Neural progenitor cell (in vitro differentiated cells): Measurements from ENCODE around the gene KLRK1. TPM values are rescaled to one million over a fixed set of nuclear protein-coding genes. Genes with fewer than 3 reads are reported as not detected.
"Not testable (repeated sequence)": the region's sequence is repeated elsewhere in the genome, so short reads cannot be mapped to it uniquely, and the experiment has no call there.

Source experiments
- DNase-seq: peaks from one replicate; pipeline ENCODE4 v3.0.0-alpha.2; 2016; ENCODE audit warnings: low spot score
- H2AFZ ChIP-seq: fragments of 200-600 bp; sonication (generic); replicated peaks from 2 replicates; pipeline ENCODE4 v1.6.1; 2016; ENCODE audit warnings: antibody characterized with exemption
- H3F3A ChIP-seq: fragments of 200-600 bp; sonication (generic); 2 replicates; pipeline ENCODE4 v1.6.1; 2016; ENCODE audit warnings: antibody characterized with exemption, low read depth
- H3K27ac ChIP-seq: fragments of 200-600 bp; sonication (generic); 2 replicates; pipeline ENCODE4 v1.5.1; 2016; ENCODE audit warnings: mild to moderate bottlenecking
- H3K27me3 ChIP-seq: fragments of 200-600 bp; sonication (generic); 2 replicates; pipeline ENCODE4 v1.6.1; 2016; ENCODE audit warnings: mild to moderate bottlenecking, moderate library complexity
- H3K36me3 ChIP-seq: fragments of 200-600 bp; sonication (generic); 2 replicates; pipeline ENCODE4 v1.5.1; 2016
- H3K4me1 ChIP-seq: fragments of 200-600 bp; sonication (generic); 2 replicates; pipeline ENCODE4 v1.6.1; 2016; ENCODE audit warnings: mixed run types
- H3K4me2 ChIP-seq: fragments of 200-600 bp; sonication (generic); 2 replicates; pipeline ENCODE4 v1.6.1; 2016
- H3K4me3 ChIP-seq: fragments of 200-600 bp; sonication (generic); 2 replicates; pipeline ENCODE4 v1.5.1; 2016
- H3K79me2 ChIP-seq: fragments of 200-600 bp; sonication (generic); 2 replicates; pipeline ENCODE4 v1.6.1; 2016; ENCODE audit warnings: low read depth
- H3K9ac ChIP-seq: fragments of 200-600 bp; sonication (generic); 2 replicates; pipeline ENCODE4 v1.6.1; 2016
- H3K9me3 ChIP-seq: fragments of 200-600 bp; sonication (generic); 2 replicates; pipeline ENCODE4 v1.5.1; 2016; ENCODE audit warnings: low read depth
- H4K20me1 ChIP-seq: fragments of 200-600 bp; sonication (generic); 2 replicates; pipeline ENCODE4 v1.6.1; 2016; ENCODE audit warnings: low read depth
- H3K27ac Mint-ChIP-seq: 3 replicates; pipeline ENCODE4 v1.8.0; 2021; ENCODE audit warnings: mixed read lengths
- H3K27me3 Mint-ChIP-seq: 2 replicates; pipeline ENCODE4 v1.8.0; 2022; ENCODE audit warnings: low read depth, mild to moderate bottlenecking, inconsistent platforms, moderate library complexity, mixed read lengths; ENCODE audit not compliant: insufficient read depth
- H3K36me3 Mint-ChIP-seq: 3 replicates; pipeline ENCODE4 v1.8.0; 2021; ENCODE audit warnings: mixed read lengths
- H3K4me1 Mint-ChIP-seq: 3 replicates; pipeline ENCODE4 v1.8.0; 2021; ENCODE audit warnings: mixed read lengths
- H3K4me3 Mint-ChIP-seq: 3 replicates; pipeline ENCODE4 v1.8.0; 2021; ENCODE audit warnings: mild to moderate bottlenecking, moderate library complexity, mixed read lengths
- H3K9me3 Mint-ChIP-seq: 3 replicates; pipeline ENCODE4 v1.8.0; 2020; ENCODE audit warnings: mixed read lengths
- EZH2 ChIP-seq: fragments of 200-600 bp; sonication (generic); IDR thresholded peaks from 2 replicates; pipeline ENCODE4 v1.6.1; 2017; ENCODE audit warnings: antibody characterized with exemption, mild to moderate bottlenecking, moderate library complexity
- EZH2phosphoT487 ChIP-seq: fragments of 200-600 bp; sonication (generic); IDR thresholded peaks from 2 replicates; pipeline ENCODE4 v1.6.1; 2017; ENCODE audit warnings: antibody characterized with exemption
- total RNA-seq: library from RNA; depleted of rRNA; stranded (reverse); fragments of >200 nt; gene quantifications from 2 replicates; pipeline ENCODE4 v1.2.3, GENCODE V29; 2015; ENCODE audit warnings: low replicate concordance
- TF ChIP-seq, protein P1 (sequence below): fragments of 200-600 bp; sonication (generic); IDR thresholded peaks from 2 replicates; pipeline ENCODE4 v1.5.1; 2017; ENCODE audit warnings: antibody characterized with exemption, mild to moderate bottlenecking

Gene KLRK1
- total RNA-seq, 1 donor from 2014 or later = not detected

DNA sequence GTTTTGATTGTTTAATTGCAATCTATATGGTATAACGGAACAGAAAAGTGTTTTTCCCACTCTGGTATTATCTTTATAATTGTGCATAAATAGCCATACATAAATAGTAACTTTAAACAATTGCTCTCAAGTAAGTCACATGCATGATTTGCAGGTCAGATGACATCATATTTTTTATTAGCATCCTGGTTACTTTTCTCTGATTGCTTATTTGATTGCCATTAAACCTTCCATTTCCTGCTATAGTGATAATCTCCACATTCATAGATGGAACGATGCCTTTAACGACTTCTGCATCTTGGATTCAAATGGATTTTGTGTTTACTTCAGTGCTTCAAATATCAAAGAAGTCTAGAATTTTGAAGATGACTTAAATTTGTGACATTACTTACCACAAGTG is 3.5 kb upstream of the KLRK1 start:
- no peak for TF ChIP-seq EZH2phosphoT487
- TF ChIP-seq, protein P1, sequence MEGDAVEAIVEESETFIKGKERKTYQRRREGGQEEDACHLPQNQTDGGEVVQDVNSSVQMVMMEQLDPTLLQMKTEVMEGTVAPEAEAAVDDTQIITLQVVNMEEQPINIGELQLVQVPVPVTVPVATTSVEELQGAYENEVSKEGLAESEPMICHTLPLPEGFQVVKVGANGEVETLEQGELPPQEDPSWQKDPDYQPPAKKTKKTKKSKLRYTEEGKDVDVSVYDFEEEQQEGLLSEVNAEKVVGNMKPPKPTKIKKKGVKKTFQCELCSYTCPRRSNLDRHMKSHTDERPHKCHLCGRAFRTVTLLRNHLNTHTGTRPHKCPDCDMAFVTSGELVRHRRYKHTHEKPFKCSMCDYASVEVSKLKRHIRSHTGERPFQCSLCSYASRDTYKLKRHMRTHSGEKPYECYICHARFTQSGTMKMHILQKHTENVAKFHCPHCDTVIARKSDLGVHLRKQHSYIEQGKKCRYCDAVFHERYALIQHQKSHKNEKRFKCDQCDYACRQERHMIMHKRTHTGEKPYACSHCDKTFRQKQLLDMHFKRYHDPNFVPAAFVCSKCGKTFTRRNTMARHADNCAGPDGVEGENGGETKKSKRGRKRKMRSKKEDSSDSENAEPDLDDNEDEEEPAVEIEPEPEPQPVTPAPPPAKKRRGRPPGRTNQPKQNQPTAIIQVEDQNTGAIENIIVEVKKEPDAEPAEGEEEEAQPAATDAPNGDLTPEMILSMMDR = no peak
- no peak for TF ChIP-seq EZH2
- DNase-seq = no peak
- no peaks in the 10 kb centered on the region for H4K20me1 ChIP-seq
- H3K36me3 ChIP-seq = no peaks in the 10 kb centered on the region
- H3K9me3 Mint-ChIP-seq = no peaks in the 10 kb centered on the region
- H3K4me2 ChIP-seq = no peak overlapping the region
- H3K4me3 Mint-ChIP-seq = no peak overlapping the region
- no peak overlapping the region for H3K27ac Mint-ChIP-seq
- H3K4me1 Mint-ChIP-seq = peaks cover 2% of the 10 kb centered on the region
- H3K27me3 ChIP-seq = no peaks in the 10 kb centered on the region
- no peaks in the 10 kb centered on the region for H3K4me1 ChIP-seq
- H3F3A ChIP-seq = no peaks in the 10 kb centered on the region
- no peak overlapping the region for H3K9ac ChIP-seq
- H3K79me2 ChIP-seq = no peaks in the 10 kb centered on the region
- H2AFZ ChIP-seq = no peak overlapping the region
- no peaks in the 10 kb centered on the region for H3K36me3 Mint-ChIP-seq
- no peak overlapping the region for H3K27ac ChIP-seq
- no peaks in the 10 kb centered on the region for H3K27me3 Mint-ChIP-seq
- no peak overlapping the region for H3K4me3 ChIP-seq
- H3K9me3 ChIP-seq = no peaks in the 10 kb centered on the region

DNA sequence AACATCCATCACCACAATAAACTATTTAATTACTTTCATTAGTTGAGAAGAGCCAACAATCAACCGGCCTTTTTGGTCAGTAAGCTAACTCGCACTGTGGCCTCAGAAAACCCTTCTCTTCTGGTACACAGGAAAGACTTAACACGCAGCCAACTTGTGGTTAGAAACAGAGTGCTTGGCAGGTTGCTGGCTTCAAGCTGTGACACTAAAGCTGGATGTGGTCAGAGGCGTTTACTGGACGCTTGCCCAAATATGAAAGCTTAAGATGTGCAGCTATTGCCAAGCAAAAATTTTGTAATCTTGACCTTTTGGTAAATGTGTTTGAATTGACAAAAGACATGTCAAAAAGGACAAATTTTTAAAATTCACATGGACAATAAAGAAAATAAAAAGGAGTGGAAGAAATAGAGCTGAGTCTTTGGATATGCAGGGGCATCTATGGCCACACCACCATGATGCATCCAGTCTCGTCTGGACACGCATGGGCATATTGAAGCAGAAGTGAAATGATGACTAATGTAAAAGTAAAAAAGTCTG is 2.6 kb upstream of the KLRK1 start:
- Histone ChIP-seq H3K27me3 (no peaks in the 10 kb centered on the region), H3K4me3 (no peak overlapping the region), H2AFZ (peak overlapping the region; percentile 4), H3F3A (no peaks in the 10 kb centered on the region), H3K9ac (no peak overlapping the region), H3K36me3 (no peaks in the 10 kb centered on the region), H3K9me3 (no peaks in the 10 kb centered on the region), H3K4me2 (no peak overlapping the region), H3K79me2 (no peaks in the 10 kb centered on the region), H3K4me1 (no peaks in the 10 kb centered on the region), H3K27ac (no peak overlapping the region), H4K20me1 (no peaks in the 10 kb centered on the region)
- TF ChIP-seq, protein P1 = no peak
- TF ChIP-seq EZH2phosphoT487 = no peak
- TF ChIP-seq EZH2 = no peak
- H3K36me3 Mint-ChIP-seq = no peaks in the 10 kb centered on the region
- no peak for DNase-seq
- H3K4me3 Mint-ChIP-seq = no peak overlapping the region
- H3K27ac Mint-ChIP-seq = no peak overlapping the region
- H3K9me3 Mint-ChIP-seq = no peaks in the 10 kb centered on the region
- H3K27me3 Mint-ChIP-seq = no peaks in the 10 kb centered on the region
- H3K4me1 Mint-ChIP-seq = peaks cover 2% of the 10 kb centered on the region

DNA sequence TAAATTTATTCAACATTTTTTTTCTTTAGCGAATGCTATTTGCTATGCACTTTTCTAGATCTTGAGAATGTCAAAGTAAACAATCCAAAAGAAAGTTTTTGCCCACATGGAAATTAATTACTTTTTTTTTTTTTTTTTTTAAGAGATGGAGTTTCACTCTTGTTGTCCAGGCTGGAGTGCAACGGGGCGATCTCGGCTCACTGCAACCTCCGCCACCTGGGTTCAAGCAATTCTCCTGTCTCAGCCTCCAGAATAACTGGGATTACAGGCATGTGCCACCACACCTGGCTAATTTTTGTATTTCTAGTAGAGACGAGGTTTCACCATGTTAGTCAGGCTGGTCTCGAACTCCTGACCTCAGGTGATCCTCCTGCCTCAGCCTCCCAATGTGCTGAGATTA is 1.1 kb upstream of the KLRK1 start:
- not testable (repeated sequence) for H3F3A ChIP-seq, H3K27ac ChIP-seq, H3K4me1 ChIP-seq, H3K9me3 Mint-ChIP-seq, DNase-seq, H3K4me2 ChIP-seq, H3K4me1 Mint-ChIP-seq, H3K27ac Mint-ChIP-seq, H3K79me2 ChIP-seq, H3K27me3 ChIP-seq, H3K27me3 Mint-ChIP-seq, H3K4me3 ChIP-seq, H2AFZ ChIP-seq, H3K36me3 ChIP-seq, H3K36me3 Mint-ChIP-seq, H3K9me3 ChIP-seq, H4K20me1 ChIP-seq, H3K9ac ChIP-seq, H3K4me3 Mint-ChIP-seq

- no peak overlapping the region for H3K4me3 ChIP-seq
- H3K4me3 Mint-ChIP-seq = no peak overlapping the region
- no peaks in the 10 kb centered on the region for H3F3A ChIP-seq
- H3K79me2 ChIP-seq = no peaks in the 10 kb centered on the region
- no peaks in the 10 kb centered on the region for H3K27me3 Mint-ChIP-seq
- H3K36me3 Mint-ChIP-seq = no peaks in the 10 kb centered on the region
- H3K4me2 ChIP-seq = no peak overlapping the region
- H3K4me1 ChIP-seq = no peaks in the 10 kb centered on the region
- peaks cover 2% of the 10 kb centered on the region for H3K4me1 Mint-ChIP-seq
- no peaks in the 10 kb centered on the region for H3K9me3 Mint-ChIP-seq
- no peak overlapping the region for H3K27ac ChIP-seq
- no peak for TF ChIP-seq EZH2phosphoT487
- TF ChIP-seq, protein P1 = no peak
- no peak for TF ChIP-seq EZH2
- no peaks in the 10 kb centered on the region for H3K36me3 ChIP-seq
- no peak overlapping the region for H2AFZ ChIP-seq
- no peak overlapping the region for H3K27ac Mint-ChIP-seq
- H3K9ac ChIP-seq = no peak overlapping the region
- no peak for DNase-seq
- no peaks in the 10 kb centered on the region for H3K27me3 ChIP-seq
- no peaks in the 10 kb centered on the region for H4K20me1 ChIP-seq
- H3K9me3 ChIP-seq = no peaks in the 10 kb centered on the region
Observed at GRCh38 chr12:10388624-10389413, 1.0 kb downstream of the KLRK1 start.

GRCh38 chr12:10387498-10387897 is 2.3 kb downstream of the KLRK1 start:
- H3K9me3 Mint-ChIP-seq, H3K4me2 ChIP-seq, H3K79me2 ChIP-seq, H3K4me1 ChIP-seq, H3K4me3 Mint-ChIP-seq, H3K36me3 ChIP-seq, H4K20me1 ChIP-seq, H2AFZ ChIP-seq, H3K36me3 Mint-ChIP-seq, H3K27ac Mint-ChIP-seq, H3K27ac ChIP-seq, DNase-seq, H3K9ac ChIP-seq, H3F3A ChIP-seq, H3K4me1 Mint-ChIP-seq, H3K27me3 Mint-ChIP-seq, H3K4me3 ChIP-seq, H3K9me3 ChIP-seq, H3K27me3 ChIP-seq: not testable (repeated sequence)
